GM21381 (cell line): Measurements from ENCODE around the gene CTSL.

Experiments used
- ATAC-seq: cut with Tn5 transposase; IDR thresholded peaks from one replicate; pipeline ENCODE4 v1.9.1; 2021; ENCODE audit warnings: mild to moderate bottlenecking, moderate library complexity; ENCODE audit not compliant: unreplicated experiment

The CTSL gene

DNA sequence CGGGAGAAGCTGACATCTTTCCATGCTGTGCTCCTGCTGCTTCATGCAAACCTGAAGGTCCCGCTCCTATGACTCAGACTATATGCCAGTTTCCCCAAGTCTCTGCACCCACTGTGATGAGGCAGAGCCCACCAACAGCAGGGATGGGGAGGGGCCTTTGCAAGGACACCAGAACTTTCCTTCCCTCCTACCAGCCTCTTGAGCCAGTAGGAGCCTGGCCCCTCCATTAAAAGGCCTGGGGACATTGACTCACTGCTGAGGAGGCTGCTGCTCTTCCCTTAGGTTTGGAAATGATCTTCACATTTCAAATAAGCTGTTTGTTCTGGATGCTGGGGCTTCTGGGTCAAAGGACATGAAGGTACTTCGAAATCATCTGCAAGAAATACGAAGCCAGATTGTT lies 26.1 kb upstream of the CTSL start:
- no peak for ATAC-seq

DNA sequence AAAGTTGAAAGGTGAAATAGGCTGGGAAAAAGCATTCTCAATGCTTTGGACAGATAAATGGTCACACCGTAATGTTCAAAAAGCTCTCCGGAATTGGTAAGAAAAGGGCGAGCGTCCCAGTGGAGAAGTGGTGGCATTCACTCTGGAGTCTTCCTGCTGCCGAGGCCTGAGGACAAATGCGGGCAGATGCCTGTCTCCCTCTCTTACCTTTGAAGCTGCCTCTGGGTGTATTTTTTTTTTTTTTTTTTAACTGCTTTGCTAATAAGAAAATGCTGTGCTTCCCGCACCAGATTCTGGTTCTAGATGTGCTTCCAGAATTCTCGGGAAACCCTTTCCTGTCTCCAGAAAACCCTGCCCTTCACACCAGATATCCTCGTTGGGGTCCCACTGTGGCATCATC lies 24.4 kb upstream of the CTSL start:
- no peak for ATAC-seq

- no peak for ATAC-seq
These were observed 23.9 kb upstream of the CTSL start for GRCh38 chr9:87701931-87702421.

DNA sequence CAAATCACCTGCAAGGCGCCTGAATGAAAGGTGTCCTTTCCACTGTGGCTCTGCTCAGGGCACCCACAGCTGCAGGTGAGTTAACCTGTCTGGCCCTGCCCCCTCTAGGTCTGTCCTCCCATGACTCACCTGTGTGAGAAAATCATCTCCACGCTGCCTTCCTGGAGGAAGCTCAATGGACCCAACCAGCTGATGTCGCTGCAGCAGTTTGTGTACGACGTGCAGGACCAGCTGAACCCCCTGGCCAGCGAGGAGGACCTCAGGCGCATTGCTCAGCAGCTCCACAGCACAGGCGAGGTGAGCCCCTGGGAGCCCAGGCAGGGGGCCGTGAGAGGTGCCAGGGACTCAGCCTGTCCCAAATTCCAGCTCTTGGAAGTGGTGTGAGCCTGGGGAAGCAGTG lies 23.0 kb upstream of the CTSL start:
- ATAC-seq: no peak

GRCh38 chr9:87703636-87704276 lies 22.2 kb upstream of the CTSL start:
- no peak for ATAC-seq

GRCh38 chr9:87704342-87704741 lies 21.6 kb upstream of the CTSL start:
- no peak for ATAC-seq

DNA sequence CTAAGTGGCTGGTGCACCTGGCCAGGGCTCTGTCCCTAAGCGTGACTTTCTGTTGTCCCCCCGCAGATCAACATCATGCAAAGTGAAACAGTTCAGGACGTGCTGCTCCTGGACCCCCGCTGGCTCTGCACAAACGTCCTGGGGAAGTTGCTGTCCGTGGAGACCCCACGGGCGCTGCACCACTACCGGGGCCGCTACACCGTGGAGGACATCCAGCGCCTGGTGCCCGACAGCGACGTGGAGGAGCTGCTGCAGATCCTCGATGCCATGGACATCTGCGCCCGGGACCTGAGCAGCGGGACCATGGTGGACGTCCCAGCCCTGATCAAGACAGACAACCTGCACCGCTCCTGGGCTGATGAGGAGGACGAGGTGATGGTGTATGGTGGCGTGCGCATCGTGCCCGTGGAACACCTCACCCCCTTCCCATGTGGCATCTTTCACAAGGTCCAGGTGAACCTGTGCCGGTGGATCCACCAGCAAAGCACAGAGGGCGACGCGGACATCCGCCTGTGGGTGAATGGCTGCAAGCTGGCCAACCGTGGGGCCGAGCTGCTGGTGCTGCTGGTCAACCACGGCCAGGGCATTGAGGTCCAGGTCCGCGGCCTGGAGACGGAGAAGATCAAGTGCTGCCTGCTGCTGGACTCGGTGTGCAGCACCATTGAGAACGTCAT lies 19.7 kb upstream of the CTSL start:
- no peak for ATAC-seq

- ATAC-seq: no peak
These were observed 18.0 kb upstream of the CTSL start for GRCh38 chr9:87707805-87708506.

- no peak for ATAC-seq
These were observed 17.4 kb upstream of the CTSL start for GRCh38 chr9:87708546-87708945.

DNA sequence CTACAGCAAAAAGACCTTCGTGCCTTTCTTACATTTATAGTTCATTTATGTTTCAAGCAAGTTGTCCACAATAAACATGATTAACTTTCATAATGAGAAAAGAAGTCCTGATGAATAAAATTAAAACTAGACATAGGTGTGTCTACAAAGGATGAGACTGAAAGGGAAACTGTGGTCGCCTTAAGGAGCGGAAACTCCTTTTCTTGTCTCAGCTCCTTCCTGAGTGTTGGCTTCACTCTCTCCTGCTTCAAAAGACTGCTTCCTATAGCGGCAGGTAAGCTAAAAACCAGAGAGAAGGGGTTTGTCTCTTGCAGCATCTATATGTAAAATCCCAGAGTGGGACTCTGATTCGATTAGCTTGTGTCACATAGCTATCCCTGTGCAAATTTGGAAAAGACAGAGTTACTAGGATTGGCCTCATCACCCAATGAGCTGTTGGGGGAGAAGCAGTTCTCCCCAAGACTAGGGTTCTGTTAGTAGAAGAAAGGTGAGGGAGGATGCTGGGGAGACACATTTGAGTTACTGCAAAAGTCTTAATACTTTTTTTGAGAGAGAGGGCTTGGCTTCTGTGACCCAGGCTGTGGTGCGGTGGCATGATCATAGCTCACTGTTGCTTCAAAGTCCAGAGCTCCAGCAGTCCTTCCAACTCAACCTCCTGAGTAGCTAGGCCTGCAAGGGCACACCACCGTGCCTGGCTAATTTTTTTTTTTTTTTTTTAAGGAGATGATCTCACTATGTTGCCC lies 16.8 kb upstream of the CTSL start:
- ATAC-seq: no peak

GRCh38 chr9:87710443-87710842 lies 15.5 kb upstream of the CTSL start:
- no peak for ATAC-seq

DNA sequence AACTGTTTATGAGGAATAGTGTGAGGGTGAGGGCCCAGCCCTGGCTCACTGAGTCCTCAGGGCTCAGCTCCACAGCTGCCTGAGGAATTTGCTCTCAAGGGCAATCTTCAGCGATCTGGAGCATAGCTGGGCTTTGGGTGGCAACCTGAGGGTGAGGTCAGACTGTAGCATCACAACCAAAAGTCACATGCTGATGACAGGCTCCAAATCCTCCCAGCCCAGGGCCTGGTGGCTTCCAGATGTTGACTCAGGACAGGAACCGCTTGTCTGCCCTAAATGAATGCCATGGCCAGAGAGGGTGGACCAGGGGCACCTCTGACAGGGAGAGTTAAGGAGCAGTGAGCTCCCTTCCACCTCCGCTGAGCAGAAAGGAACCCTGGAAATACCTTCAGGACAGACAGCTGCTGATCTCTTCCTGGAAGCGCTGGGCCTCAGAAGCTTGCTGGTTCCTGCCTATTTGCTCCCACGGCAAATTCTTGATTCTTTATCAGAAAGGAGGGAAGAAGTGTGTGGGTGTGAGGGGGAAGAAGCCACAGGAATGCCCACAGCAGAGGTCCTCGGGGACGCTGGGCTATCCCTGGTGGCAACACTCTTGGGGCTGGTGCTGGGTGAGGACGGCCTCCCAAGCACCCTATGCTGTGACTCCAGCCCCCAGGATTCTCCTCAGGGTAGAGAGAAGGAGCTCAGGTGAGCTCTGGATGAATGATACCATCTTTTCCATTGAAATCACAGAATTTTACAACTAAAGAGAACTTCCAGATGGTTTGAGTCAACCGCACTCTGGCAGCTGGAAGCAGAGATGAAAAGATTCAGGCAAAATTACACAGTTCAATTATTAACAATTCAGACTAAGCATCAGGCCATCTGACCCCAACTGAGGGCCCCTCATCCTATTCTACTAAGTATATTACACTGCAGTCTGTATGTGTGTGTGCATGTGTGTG lies 13.8 kb upstream of the CTSL start:
- ATAC-seq: no peak

DNA sequence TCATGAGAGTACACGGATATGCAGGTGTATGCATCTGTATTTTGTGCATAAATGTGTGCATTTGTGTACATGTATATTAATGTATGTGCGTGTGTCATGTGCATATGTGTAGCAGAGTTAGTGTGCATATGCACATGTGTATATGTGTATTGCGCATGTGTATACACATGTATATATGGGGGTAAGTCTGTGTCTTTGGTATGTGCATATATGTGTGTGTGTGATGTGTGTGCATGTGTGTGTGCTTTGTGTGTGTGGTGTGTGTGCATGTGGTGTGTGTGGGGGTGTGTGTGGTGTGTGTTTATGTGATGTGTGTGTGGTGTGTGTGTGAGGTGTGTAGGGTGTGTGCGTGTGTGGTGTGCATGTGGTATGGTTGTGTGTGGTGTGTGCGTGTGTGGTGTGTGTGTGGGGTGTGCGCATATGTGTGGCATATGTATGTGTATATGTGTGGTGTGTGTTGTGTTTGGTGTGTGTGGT lies 13.1 kb upstream of the CTSL start:
- ATAC-seq: no peak

- ATAC-seq: no peak
These were observed 12.5 kb upstream of the CTSL start for GRCh38 chr9:87713278-87713987.

- no peak for ATAC-seq
These were observed 12.0 kb upstream of the CTSL start for GRCh38 chr9:87713988-87714330.

GRCh38 chr9:87714819-87715218 lies 11.1 kb upstream of the CTSL start:
- no peak for ATAC-seq

DNA sequence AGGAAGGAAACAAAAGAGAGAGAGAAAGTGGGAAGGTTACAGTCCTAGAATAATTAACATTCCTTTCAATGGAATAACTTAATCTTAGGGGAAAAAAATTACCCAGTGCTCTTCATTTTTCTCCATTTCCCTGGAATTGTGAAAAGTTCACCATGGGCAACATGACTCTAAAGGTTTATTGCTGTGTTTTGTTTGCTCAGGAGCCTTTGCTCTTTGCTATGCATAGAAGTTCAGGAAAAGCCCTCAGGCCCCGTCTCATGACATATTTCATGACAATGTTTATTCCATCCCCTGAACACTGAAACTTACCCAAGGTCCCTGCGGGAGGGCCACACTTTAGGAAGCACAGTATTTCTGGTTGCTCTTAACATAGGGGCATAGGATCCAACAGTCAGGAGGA lies 9.8 kb upstream of the CTSL start:
- no peak for ATAC-seq

- ATAC-seq: no peak
These were observed 8.5 kb upstream of the CTSL start for GRCh38 chr9:87717456-87717855.

DNA sequence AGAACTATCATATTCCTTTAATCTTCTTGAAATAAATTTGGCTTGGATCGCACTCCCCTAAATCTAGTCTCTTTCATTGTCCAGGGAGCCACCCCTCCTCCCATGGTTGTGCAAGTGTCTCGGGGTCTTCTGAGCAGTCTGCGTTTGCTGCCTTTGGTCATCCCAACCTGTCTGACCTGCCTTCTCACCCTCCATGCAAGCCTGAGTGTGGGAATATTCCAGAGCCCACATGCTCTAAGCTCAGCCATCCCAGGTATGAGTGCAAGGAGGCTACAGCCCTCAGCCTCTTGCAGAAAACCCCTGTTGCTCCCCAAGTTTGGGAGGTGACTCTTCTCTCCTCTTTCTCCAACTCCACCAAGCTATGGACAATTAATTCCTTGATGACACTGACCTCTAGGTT lies 7.7 kb upstream of the CTSL start:
- no peak for ATAC-seq
